GM21717 (cell line): ENCODE measurements around the gene TGM3.

Experiments
- ATAC-seq: cut with Tn5 transposase; IDR thresholded peaks from one replicate; pipeline ENCODE4 v1.9.1; 2021; ENCODE audit warnings: mild to moderate bottlenecking, moderate library complexity; ENCODE audit not compliant: unreplicated experiment

The TGM3 gene

GRCh38 chr20:2373098-2373497, 77.3 kb downstream of the TGM3 start:
- ATAC-seq: no peak

- no peak for ATAC-seq
These were observed 78.7 kb downstream of the TGM3 start for GRCh38 chr20:2374346-2375125.

DNA sequence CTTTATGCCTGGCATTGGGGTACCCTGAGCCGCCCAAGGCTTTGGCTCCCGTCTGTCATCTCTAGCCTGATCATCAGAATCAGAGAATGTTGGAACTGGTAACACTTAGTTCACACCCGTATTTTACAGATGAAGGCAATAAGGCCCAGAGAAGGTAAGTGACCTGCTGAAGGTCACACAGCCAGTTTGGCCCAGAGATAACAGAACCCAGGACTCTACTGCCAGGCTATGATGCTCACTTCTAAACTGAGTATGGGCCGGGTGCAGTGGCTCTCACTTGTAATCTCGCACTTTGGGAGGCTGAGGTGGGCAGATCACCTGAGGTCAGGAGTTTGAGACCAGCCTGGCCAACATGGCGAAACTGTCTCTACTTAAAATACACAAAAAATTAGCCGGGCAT, 83.1 kb downstream of the TGM3 start:
- ATAC-seq: no peak

DNA sequence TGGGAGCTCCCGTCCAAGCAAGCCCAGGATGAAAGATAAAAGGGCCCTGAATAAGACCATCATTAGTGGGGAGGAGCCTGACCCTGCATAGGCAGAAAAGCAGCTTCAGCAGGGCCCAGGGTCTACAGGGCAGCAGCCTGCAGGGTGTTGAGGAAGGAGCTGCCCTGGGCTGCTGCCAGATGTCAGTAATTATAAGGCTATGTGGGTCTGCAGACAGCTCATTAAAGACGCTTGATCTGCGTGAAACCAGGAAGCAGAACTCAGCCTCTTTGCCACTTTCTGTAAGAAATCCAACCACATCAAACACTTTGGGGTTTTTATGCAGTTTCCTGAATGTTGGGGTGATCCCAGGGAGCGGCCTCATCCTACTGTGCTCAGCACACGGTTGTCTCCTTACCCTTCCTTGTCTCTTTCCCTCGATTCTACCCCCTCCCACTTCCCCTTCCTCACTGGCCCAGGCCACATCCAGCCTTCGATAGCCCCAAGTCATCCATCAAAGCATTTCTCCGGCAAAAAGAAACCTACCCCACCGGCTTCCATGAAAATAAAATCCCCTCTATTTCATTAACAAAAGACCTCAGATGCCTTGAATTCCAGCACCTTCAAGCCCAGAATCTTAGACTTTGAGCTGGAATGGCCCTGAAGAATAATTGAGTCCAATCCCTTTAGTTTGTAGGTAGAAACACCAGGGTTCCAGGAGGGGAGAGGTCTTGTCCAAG, 83.9 kb downstream of the TGM3 start:
- ATAC-seq: no peak

DNA sequence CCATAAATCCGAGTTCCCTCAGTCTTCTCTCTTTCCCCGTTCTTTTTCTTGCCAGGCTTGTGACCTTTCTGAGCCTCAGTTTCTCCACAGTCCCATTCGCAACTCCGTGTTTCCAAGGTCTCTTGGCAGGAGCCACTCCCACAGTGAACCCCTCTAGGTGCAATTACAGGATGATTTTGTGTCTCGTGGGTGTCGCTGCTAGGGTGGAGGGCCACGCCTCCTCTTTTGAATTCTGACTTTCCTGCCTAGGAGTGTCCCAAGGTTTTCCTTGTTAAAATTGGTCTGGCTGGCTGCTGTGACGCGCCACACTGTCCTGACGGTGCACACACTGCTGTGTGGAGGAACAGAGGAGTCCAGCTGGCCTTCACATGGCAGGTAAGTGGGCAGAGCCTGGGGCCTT, 84.8 kb downstream of the TGM3 start, which contains the start of gene TGM6:
Gene TGM6, plus strand, starts transcription at position 301 of the 400 bp plus-strand sequence. Its CDS starts 68 bp downstream, at position 369.
- no peak for ATAC-seq

DNA sequence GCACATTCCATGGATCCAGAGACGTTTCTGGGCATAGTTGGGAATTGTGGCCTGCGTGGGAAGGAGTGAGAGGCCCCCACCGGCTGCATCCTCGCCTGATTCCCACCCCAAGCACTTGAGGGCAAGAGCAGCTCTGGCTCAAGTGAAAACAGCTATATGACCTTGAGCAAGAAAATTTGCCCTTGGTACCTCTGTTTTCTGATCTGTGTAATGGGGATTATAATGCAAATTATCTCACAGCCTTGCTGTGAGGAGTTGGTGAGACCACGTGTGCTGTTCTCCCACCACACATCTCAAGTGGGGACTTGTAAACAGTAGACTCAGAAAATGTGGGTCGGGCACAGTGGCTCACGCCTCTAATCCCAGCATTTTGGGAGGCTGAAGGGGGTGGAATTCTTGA, 85.5 kb downstream of the TGM3 start:
- ATAC-seq: no peak

- ATAC-seq: no peak
These were observed 87.0 kb downstream of the TGM3 start for GRCh38 chr20:2382833-2383232.

DNA sequence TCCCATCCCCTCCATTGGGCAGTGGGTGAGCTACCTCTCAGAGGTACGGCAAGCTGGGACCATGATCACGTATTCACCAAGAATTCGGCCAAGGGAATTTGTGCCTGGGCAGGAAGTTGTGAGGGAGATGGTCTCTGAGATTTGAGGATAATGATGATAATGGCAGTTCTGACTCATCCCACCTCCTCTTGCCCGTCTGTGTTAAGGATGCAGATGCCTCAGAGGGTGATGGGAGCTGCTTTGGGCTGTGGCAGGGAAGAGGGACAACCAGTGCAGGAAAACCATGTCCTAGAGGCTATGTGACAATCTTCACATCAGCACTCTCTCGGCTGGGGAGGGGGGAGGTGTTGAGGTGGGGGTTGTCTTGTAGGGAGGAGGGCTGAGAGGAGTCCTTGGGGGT, 89.2 kb downstream of the TGM3 start:
- no peak for ATAC-seq

DNA sequence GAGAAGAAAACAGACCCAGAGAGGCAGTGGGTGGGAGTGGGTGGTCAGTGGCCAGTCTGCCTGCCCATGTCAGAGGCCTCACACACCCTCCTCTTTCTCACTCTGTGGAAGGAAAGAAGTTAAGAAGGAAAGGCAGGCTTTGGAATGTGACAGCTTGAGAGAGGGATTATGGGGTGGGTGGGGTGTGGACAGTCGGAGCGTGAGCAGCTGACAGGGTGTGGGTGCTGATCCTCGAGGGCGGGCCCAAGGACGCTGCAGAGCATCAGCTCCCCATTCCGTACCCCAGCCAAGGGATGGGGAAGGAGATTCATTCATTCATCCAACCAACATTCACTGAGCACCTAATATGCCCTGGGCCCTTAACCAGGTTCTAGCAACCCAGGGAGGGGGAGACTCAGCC, 89.7 kb downstream of the TGM3 start:
- no peak for ATAC-seq

GRCh38 chr20:2386516-2387179, 90.8 kb downstream of the TGM3 start:
- ATAC-seq: no peak

DNA sequence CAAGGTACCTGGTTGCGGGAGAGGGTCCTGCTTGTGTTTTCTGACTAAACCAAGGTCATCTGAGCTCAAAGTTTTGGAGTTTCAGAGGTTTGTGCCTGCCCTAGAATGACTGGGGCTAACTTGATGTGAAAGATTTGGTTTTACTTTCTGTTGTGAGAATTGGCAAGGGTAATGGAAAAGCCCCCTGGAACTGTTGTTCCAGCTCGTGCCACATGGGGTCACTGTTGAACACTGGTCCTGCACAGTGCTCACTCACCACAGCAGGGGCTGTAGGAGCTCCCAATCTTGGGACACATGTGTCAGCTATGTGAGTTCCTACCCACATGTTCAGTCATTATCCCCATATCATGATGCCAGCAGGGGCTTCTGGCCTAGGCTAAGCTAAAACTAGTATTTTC, 91.4 kb downstream of the TGM3 start:
- no peak for ATAC-seq

DNA sequence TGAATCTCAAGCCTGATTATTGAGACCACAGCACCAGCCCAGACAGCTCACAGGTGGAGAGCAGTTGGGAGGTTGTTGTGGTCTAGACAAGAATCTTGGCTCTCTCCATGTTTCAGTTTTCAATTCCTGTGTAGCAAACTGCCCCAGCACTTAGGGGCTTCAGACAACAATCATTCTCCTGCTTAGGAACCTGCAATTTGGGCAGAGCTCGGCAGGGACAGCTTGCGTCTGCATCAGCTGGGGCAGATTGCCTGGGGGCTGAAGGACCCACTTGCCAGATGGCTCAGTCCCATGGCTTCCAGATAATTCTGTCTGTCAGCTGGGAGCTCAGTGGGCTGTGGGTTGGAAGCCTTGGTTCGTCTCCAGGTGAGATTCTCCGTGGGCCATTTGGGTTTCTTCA, 91.8 kb downstream of the TGM3 start:
- ATAC-seq: no peak
